Tibial artery (tissue), 4 donors: ENCODE data around the gene TSHZ1.

ENCODE experiments used
- DNase-seq, 2 donors: peaks; one replicate each; pipeline ENCODE4 v3.0.0-alpha.2; 2019
- H3K27ac ChIP-seq, 2 donors: fragments of 200-600 bp; sonication (generic) in 1 of 2; 1 replicate in 1 of 2; 2 replicates in 1 of 2; pipeline ENCODE4 v1.5.1; 2018 to 2019; ENCODE audit warnings: mild to moderate bottlenecking in 1 of 2
- H3K27me3 ChIP-seq, 2 donors: fragments of 200-600 bp; sonication (generic) in 1 of 2; one replicate each; pipeline versions ENCODE4 v1.5.1 to v1.6.0; 2016 to 2019
- H3K36me3 ChIP-seq, 3 donors: fragments of 200-600 bp; sonication (generic) in 2 of 3; one replicate each; pipeline ENCODE4 v1.5.1; 2016 to 2019; ENCODE audit warnings: mild to moderate bottlenecking in 2 of 3
- H3K4me1 ChIP-seq, 4 donors: fragments of 200-600 bp; sonication (generic) in 2 of 4; 1 replicate in 3 of 4; 2 replicates in 1 of 4; pipeline ENCODE4 v1.5.1; 2016 to 2019
- H3K4me3 ChIP-seq, 2 donors: fragments of 200-600 bp; sonication (generic) in 1 of 2; 1 replicate in 1 of 2; 2 replicates in 1 of 2; pipeline ENCODE4 v1.5.1; 2018 to 2019; ENCODE audit warnings: mild to moderate bottlenecking in 2 of 2
- H3K9me3 ChIP-seq, 3 donors: fragments of 200-600 bp; sonication (generic) in 1 of 3; one replicate each; pipeline ENCODE4 v1.5.1; 2016 to 2019
- CTCF ChIP-seq, 2 experiments: fragments of 200-600 bp in 1 of 2; fragments of 450-650 bp in 1 of 2; IDR thresholded peaks; one replicate each; pipeline ENCODE4 v1.5.1; 2017 to 2019; ENCODE audit warnings: antibody characterized with exemption in 2 of 2, mild to moderate bottlenecking in 1 of 2, moderate library complexity in 1 of 2
- intact Hi-C: fragments of 100-400 bp; cut with DNase I; formaldehyde crosslinking; loops from one replicate; pipeline ENCODE4 v1.15.0; 2023; ENCODE audit warnings: low total_unique reads

The TSHZ1 gene

GRCh38 chr18:75230163-75231052 lies 19.8 kb downstream of the TSHZ1 start:
- TF ChIP-seq CTCF (IDR thresholded peaks at IDR 0.05): no peak
- H3K4me1 ChIP-seq: peaks cover 0 to 26% (median 10%) of the 10 kb centered on the region in 4 donors
- H3K4me3 ChIP-seq: no peak overlapping the region
- no peak overlapping the region for H3K27ac ChIP-seq
- no peaks in the 10 kb centered on the region for H3K9me3 ChIP-seq
- H3K36me3 ChIP-seq: no peaks in the 10 kb centered on the region
- H3K27me3 ChIP-seq: no peaks in the 10 kb centered on the region
- no peak for DNase-seq
- intact Hi-C loops: no loop called here

- H3K4me1 ChIP-seq: peaks cover 0 to 25% (median 10%) of the 10 kb centered on the region in 4 donors
- no peak overlapping the region for H3K27ac ChIP-seq
- no peaks in the 10 kb centered on the region for H3K36me3 ChIP-seq
- H3K9me3 ChIP-seq: no peaks in the 10 kb centered on the region
- intact Hi-C loops: no loop called here
- no peak overlapping the region for H3K4me3 ChIP-seq
- no peaks in the 10 kb centered on the region for H3K27me3 ChIP-seq
- no peak for TF ChIP-seq CTCF (IDR thresholded peaks at IDR 0.05)
- DNase-seq: no peak
These were observed 20.4 kb downstream of the TSHZ1 start for GRCh38 chr18:75231053-75231406.

GRCh38 chr18:75234901-75235300 lies 24.3 kb downstream of the TSHZ1 start:
- Histone ChIP-seq H3K27ac (no peak overlapping the region), H3K27me3 (no peaks in the 10 kb centered on the region), H3K9me3 (no peaks in the 10 kb centered on the region), H3K36me3 (no peaks in the 10 kb centered on the region), H3K4me3 (no peak overlapping the region), H3K4me1 (no peaks in the 10 kb centered on the region)
- intact Hi-C loops: no loop called here
- no peak for DNase-seq
- no peak for TF ChIP-seq CTCF (IDR thresholded peaks at IDR 0.05)

- H3K4me3 ChIP-seq: no peak overlapping the region
- H3K4me1 ChIP-seq: no peaks in the 10 kb centered on the region
- intact Hi-C loops: no loop called here
- H3K36me3 ChIP-seq: no peaks in the 10 kb centered on the region
- no peak for DNase-seq
- no peaks in the 10 kb centered on the region for H3K9me3 ChIP-seq
- no peak for TF ChIP-seq CTCF (IDR thresholded peaks at IDR 0.05)
- no peak overlapping the region for H3K27ac ChIP-seq
- H3K27me3 ChIP-seq: no peaks in the 10 kb centered on the region
These were observed 25.3 kb downstream of the TSHZ1 start for GRCh38 chr18:75235896-75236295.

GRCh38 chr18:75238100-75238499 lies 27.5 kb downstream of the TSHZ1 start:
- Histone ChIP-seq H3K27ac (no peak overlapping the region), H3K9me3 (no peaks in the 10 kb centered on the region), H3K4me1 (no peaks in the 10 kb centered on the region), H3K27me3 (no peaks in the 10 kb centered on the region), H3K4me3 (no peak overlapping the region), H3K36me3 (no peaks in the 10 kb centered on the region)
- intact Hi-C loops: no loop called here
- TF ChIP-seq CTCF (IDR thresholded peaks at IDR 0.05): no peak
- no peak for DNase-seq
